Cardiac muscle cell (in vitro differentiated cells and primary cell): ENCODE results near the gene SYNCRIP. TPM values are rescaled to one million over a fixed set of nuclear protein-coding genes. Genes with fewer than 3 reads are reported as not detected.

Experiments
- DNase-seq, 2 donors: peaks; one replicate each; pipeline versions ENCODE4 v3.0.0 to v3.0.0-alpha.2; 2010 to 2017; ENCODE audit warnings: low read depth in 1 of 2, low spot score in 1 of 2
- H3K27ac ChIP-seq: fragments of 200-600 bp; sonication (generic); 2 replicates; pipeline ENCODE4 v1.5.1; 2016
- H3K27me3 ChIP-seq: fragments of 200-600 bp; sonication (generic); 2 replicates; pipeline ENCODE4 v1.6.0; 2016; ENCODE audit warnings: control low read depth
- H3K36me3 ChIP-seq: fragments of 200-600 bp; sonication (generic); 2 replicates; pipeline ENCODE4 v1.5.1; 2016; ENCODE audit warnings: control low read depth
- H3K4me1 ChIP-seq: fragments of 200-600 bp; sonication (generic); 2 replicates; pipeline ENCODE4 v1.8.1; 2017; ENCODE audit warnings: low read depth, mild to moderate bottlenecking, mixed run types
- H3K4me3 ChIP-seq: fragments of 200-600 bp; sonication (generic); 2 replicates; pipeline ENCODE4 v1.5.1; 2016; ENCODE audit warnings: mild to moderate bottlenecking
- H3K9me3 ChIP-seq: fragments of 200-600 bp; sonication (generic); 2 replicates; pipeline ENCODE4 v1.5.1; 2017; ENCODE audit warnings: low read depth, mild to moderate bottlenecking, control low read depth
- polyA plus RNA-seq: library from polyadenylated mRNA; unstranded; fragments of >200 nt; fragmentation: Nextera tagmentation; extraction: Ambion mirVana; gene quantifications from 2 replicates; pipeline ENCODE4 v1.2.1, GENCODE V29; 2016
- total RNA-seq: library from RNA; depleted of rRNA; stranded (reverse); fragments of >200 nt; gene quantifications from 2 replicates; pipeline ENCODE4 v1.2.3, GENCODE V29; 2016
- TF ChIP-seq, protein P1 (sequence below): IDR thresholded peaks from 2 replicates; pipeline ENCODE4 v1.5.1; 2012; ENCODE audit warnings: low read depth, mild to moderate bottlenecking, low read length

Gene SYNCRIP
- total and polyA plus RNA-seq, 2 experiments from 2014 or later = 40.7 to 48.8 TPM

- Histone ChIP-seq H3K27me3 (no peaks in the 10 kb centered on the region), H3K9me3 (no peaks in the 10 kb centered on the region), H3K27ac (no peak overlapping the region), H3K4me1 (no peaks in the 10 kb centered on the region), H3K4me3 (no peak overlapping the region), H3K36me3 (peaks cover 60% of the 10 kb centered on the region)
- DNase-seq = no peak
- TF ChIP-seq, protein P1, sequence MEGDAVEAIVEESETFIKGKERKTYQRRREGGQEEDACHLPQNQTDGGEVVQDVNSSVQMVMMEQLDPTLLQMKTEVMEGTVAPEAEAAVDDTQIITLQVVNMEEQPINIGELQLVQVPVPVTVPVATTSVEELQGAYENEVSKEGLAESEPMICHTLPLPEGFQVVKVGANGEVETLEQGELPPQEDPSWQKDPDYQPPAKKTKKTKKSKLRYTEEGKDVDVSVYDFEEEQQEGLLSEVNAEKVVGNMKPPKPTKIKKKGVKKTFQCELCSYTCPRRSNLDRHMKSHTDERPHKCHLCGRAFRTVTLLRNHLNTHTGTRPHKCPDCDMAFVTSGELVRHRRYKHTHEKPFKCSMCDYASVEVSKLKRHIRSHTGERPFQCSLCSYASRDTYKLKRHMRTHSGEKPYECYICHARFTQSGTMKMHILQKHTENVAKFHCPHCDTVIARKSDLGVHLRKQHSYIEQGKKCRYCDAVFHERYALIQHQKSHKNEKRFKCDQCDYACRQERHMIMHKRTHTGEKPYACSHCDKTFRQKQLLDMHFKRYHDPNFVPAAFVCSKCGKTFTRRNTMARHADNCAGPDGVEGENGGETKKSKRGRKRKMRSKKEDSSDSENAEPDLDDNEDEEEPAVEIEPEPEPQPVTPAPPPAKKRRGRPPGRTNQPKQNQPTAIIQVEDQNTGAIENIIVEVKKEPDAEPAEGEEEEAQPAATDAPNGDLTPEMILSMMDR = no peak
These were observed 14.3 kb downstream of the SYNCRIP start for GRCh38 chr6:85628353-85628752.

- Histone ChIP-seq H3K27ac (no peak overlapping the region), H3K4me1 (no peaks in the 10 kb centered on the region), H3K9me3 (no peaks in the 10 kb centered on the region), H3K36me3 (peaks cover 73% of the 10 kb centered on the region), H3K27me3 (no peaks in the 10 kb centered on the region), H3K4me3 (no peak overlapping the region)
- DNase-seq = no peak
- TF ChIP-seq, protein P1 = no peak
These were observed 22.4 kb downstream of the SYNCRIP start for GRCh38 chr6:85620308-85620707.

DNA sequence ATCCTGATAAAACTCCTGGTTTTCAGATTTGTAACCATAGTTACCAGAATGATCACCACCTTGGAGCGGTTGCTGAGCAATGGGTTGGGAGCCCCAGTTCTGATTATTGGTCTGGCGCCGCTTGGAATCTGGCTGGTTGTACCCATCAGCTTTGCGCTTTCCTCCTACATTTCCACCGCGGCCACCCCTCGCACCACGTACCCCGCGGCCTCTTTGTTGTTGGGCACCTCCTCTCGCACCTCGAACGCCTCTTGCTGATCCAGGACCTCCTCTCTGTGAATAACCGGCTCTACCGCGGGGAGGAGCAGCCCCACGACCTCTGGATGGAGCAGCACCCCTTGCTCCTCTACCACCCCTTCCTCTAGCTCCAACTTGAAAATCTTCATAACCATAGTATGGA is 27.9 kb downstream of the SYNCRIP start:
- TF ChIP-seq, protein P1 = no peak
- no peak for DNase-seq
- Histone ChIP-seq H3K27ac (no peak overlapping the region), H3K4me1 (no peaks in the 10 kb centered on the region), H3K36me3 (peaks cover 78% of the 10 kb centered on the region), H3K4me3 (no peak overlapping the region), H3K9me3 (no peaks in the 10 kb centered on the region), H3K27me3 (no peaks in the 10 kb centered on the region)

DNA sequence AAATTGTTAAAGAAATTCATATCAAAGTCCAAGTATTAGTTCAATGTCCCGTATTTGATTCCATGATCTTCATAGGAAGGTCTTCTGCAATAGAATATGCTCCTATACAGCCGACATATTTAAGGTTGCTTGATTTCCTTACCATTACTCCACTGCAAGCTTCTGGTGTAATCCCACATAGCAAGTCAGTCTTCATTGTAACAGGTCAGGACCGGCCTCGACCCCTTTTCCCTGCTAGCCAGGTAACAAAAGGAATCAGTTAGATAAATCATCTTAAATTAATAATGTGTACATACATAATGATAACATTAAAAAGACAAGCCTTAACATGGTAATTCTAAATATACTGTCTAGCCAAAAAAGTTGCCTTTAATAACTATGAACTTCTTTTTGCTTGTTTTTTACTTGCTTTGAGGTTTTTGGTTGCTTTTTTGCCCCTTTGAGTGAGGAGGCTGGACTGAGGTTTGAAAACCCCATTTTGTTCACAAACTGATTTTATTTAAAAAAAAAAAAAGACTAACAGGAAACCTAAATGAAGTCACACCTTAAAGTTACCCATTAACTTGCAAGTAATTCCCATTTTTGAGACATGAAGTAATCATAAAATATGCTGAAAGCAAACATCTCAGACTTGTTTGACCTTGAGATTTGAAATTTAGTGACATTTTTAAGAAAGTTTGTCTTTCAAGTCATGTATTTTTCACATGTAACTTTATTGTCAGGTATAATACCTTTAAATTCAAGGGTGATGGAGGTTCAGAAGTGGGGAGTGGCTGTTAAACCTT is 29.8 kb downstream of the SYNCRIP start:
- Histone ChIP-seq H3K27me3 (no peaks in the 10 kb centered on the region), H3K4me1 (no peaks in the 10 kb centered on the region), H3K27ac (no peak overlapping the region), H3K36me3 (peaks cover 63% of the 10 kb centered on the region), H3K9me3 (no peaks in the 10 kb centered on the region), H3K4me3 (no peak overlapping the region)
- TF ChIP-seq, protein P1 = no peak
- DNase-seq = no peak

DNA sequence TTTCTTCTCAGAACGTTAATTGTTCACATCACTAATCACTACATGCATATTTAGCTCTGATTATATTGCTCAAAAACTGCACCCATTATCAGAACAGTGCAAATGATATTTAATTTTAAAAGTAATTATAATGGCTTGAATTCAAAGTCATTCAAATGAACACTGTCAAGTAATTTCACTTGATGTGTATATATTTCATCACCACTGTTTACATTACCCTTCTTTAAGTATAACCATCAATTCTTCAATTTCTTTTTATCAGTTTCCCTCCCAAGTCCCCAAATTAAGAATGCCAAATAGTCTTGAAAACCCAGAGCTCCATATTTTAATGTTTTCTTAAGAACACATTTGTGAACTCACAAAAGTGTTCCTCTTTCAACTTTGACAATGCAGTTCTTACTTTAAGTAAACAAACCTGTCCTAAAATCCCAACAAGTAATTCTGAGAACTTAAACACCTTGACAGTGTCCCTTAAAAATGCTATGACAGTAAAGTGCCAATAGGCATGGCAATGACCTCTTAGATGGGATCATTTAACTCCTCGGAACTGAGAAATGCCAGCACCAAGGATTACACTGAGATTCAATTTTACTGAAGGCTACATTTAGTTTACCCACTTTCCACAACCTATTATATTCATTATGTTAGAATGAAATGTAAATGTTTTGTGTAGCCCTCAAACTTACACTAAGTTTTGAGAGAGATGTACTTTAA is 32.3 kb downstream of the SYNCRIP start:
- no peaks in the 10 kb centered on the region for H3K27me3 ChIP-seq
- TF ChIP-seq, protein P1 = no peak
- no peak overlapping the region for H3K27ac ChIP-seq
- H3K36me3 ChIP-seq = peaks cover 51% of the 10 kb centered on the region
- no peaks in the 10 kb centered on the region for H3K4me1 ChIP-seq
- no peak overlapping the region for H3K4me3 ChIP-seq
- no peak for DNase-seq
- no peaks in the 10 kb centered on the region for H3K9me3 ChIP-seq
